ENCODE results near the gene FZD4.

- TF ChIP-seq CTCF (conservative IDR thresholded peaks at IDR 0.05; ENCODE audit: low read length), result no peak
- no peak for TF ChIP-seq EZH2phosphoT487 (IDR thresholded peaks at IDR 0.05; ENCODE audit: borderline replicate concordance, low read depth, low read length)
Observed at GRCh38 chr11:86991341-86991740, 36.1 kb upstream of the FZD4 start.

All from OCI-LY7 (cell line).